T47D (cell line): Measurements from ENCODE around the gene CNTN4.

Experiments
- DNase-seq, 2 experiments: peaks; one replicate each; pipeline versions ENCODE4 v3.0.0 to v3.0.0-alpha.2; 2011 to 2012; ENCODE audit warnings: low read depth in 1 of 2, low spot score in 1 of 2
- JUND ChIP-seq: IDR thresholded peaks from 2 replicates; pipeline ENCODE4 v1.6.1; 2012; ENCODE audit warnings: low read depth
- in situ Hi-C: cut with HindIII; loops from 2 replicates; pipeline ENCODE4 v1.10.0; 2016; ENCODE audit warnings: low sequenced_read_pairs, low pct_unique_long_range_greater_than_20kb

The CNTN4 gene

GRCh38 chr3:2106438-2106837 is 7.8 kb downstream of the CNTN4 start:
- no peak for TF ChIP-seq JUND
- DNase-seq: no peak
- in situ Hi-C loops: no loop called here

- in situ Hi-C loops: no loop called here
- no peak for DNase-seq
- TF ChIP-seq JUND: no peak
Observed at GRCh38 chr3:2110597-2111117, 12.0 kb downstream of the CNTN4 start.

GRCh38 chr3:2114617-2115275 is 16.1 kb downstream of the CNTN4 start:
- no peak for TF ChIP-seq JUND
- DNase-seq: no peak
- in situ Hi-C loops: no loop called here

- no peak for TF ChIP-seq JUND
- DNase-seq: no peak
- in situ Hi-C loops: no loop called here
Observed at GRCh38 chr3:2130726-2131125, 32.1 kb downstream of the CNTN4 start.

- DNase-seq: no peak
- in situ Hi-C loops: no loop called here
- no peak for TF ChIP-seq JUND
Observed at GRCh38 chr3:2133146-2133545, 34.5 kb downstream of the CNTN4 start.

- TF ChIP-seq JUND: no peak
- in situ Hi-C loops: no loop called here
Observed at GRCh38 chr3:2137651-2138050, 39.0 kb downstream of the CNTN4 start.

GRCh38 chr3:2141482-2141881 is 42.8 kb downstream of the CNTN4 start:
- no peak for DNase-seq
- no peak for TF ChIP-seq JUND
- in situ Hi-C loops: no loop called here

More at GRCh38 chr3:2137651-2138050, 39.0 kb downstream of the CNTN4 start:
- no peak for DNase-seq

- in situ Hi-C loops: no loop called here
- no peak for DNase-seq
- TF ChIP-seq JUND: no peak
Observed at GRCh38 chr3:2148561-2149340, 50.1 kb downstream of the CNTN4 start.

- in situ Hi-C loops: no loop called here
- TF ChIP-seq JUND: no peak
- no peak for DNase-seq
Observed at GRCh38 chr3:2153053-2153452, 54.4 kb downstream of the CNTN4 start.

GRCh38 chr3:2153547-2153946 is 54.9 kb downstream of the CNTN4 start:
- in situ Hi-C loops: no loop called here
- no peak for DNase-seq
- TF ChIP-seq JUND: no peak

- in situ Hi-C loops: no loop called here
- no peak for DNase-seq
- TF ChIP-seq JUND: no peak
Observed at GRCh38 chr3:2154621-2155020, 56.0 kb downstream of the CNTN4 start.

- DNase-seq: peak; percentile 19 to 62
- no peak for TF ChIP-seq JUND
- in situ Hi-C loops: no loop called here
Observed at GRCh38 chr3:2156244-2156847, 57.7 kb downstream of the CNTN4 start.

- TF ChIP-seq JUND: no peak
- no peak for DNase-seq
- in situ Hi-C loops: no loop called here
Observed at GRCh38 chr3:2158828-2159227, 60.2 kb downstream of the CNTN4 start.
